ENCODE results near the gene PGAM5.

PGAM5 gene

GRCh38 chr12:132710405-132711079, at the start of gene PGAM5:
TSS of gene PGAM5 (plus strand) at chr12:132710842. CDS start at chr12:132710877, 35 bp downstream.
- DNase-seq: peak; percentile 90

DNA sequence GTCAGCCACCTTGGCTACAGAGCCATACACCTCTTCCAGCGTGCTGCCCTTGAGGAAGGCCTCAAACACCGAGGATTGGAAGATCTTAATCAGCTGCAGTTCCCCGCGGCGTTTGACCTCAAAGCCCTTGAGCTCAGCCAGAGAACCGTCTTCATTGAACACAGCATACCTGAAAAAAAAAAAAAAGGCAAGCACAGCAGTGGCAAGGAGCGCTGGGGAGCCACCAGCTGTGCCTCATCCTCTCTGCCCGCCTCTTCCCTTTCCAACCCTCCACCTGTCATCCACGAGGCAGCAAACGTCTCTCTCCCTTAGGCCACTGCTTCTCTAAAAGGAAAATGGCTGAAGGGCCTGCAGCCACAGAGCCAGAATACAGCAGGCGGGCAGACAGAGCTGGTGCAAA, 49.6 kb upstream of the PGAM5 start:
- no peak for DNase-seq

GRCh38 chr12:132661972-132662371, 48.7 kb upstream of the PGAM5 start:
- DNase-seq: no peak

GRCh38 chr12:132662901-132663755, 47.5 kb upstream of the PGAM5 start:
- no peak for DNase-seq

- DNase-seq: no peak
Observed at GRCh38 chr12:132664206-132665148, 46.2 kb upstream of the PGAM5 start.

GRCh38 chr12:132665149-132665491, 45.5 kb upstream of the PGAM5 start:
- no peak for DNase-seq

GRCh38 chr12:132665794-132666193, 44.8 kb upstream of the PGAM5 start:
- no peak for DNase-seq

GRCh38 chr12:132668191-132669088, 42.2 kb upstream of the PGAM5 start:
- no peak for DNase-seq

DNA sequence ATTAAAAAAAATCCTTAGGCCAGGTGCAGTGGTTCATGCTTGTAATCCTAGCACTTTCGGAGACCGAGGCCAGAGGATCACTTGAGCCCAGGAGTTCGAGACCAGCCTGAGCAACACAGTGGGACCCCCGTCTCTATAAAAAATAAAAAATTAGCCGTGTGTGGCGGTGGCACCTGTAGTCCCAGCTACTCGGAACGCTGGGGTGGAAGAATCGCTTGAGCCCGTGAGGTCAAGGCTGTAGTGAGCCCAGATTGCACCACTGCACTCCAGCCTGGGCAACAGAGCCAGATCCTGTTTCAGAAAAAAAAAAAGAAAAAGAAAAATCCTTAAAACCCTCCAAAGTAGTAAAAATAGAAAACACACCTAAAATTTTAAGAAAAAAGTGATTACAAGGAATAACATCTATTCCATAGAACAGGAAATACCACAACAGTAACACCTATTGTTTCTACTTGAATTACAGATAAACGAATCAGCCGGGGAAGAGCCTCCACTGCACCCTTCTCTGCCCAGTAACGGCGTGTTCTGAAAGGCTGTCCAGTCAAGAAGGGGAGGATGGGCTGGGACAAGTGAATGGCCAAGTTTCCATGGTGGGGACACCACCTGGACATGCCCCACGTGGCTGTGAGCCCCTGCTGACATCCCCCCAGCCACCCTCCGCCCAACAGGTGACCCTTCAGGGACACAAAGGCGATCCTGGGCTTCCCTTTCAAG, 41.3 kb upstream of the PGAM5 start:
- no peak for DNase-seq

DNA sequence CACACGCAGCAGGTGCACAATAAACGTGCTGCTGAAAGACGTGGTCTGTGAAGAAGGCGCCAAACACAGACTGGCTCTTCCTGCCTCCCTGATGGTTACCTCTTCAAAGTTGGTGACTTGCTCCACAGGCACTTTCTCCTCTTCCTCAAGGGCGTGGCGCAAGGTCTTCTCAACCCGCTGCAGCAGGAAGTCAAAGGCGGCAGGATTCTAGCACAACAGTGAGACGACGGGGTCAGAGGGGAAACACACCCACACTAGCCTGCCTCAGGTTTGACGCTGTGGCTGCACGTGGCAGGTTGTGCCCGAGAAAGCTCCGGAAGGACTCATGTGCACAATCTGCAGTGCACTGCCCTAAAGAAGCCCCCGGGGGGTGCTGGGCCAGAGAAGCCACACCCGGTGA, 38.5 kb upstream of the PGAM5 start:
- DNase-seq: no peak

DNA sequence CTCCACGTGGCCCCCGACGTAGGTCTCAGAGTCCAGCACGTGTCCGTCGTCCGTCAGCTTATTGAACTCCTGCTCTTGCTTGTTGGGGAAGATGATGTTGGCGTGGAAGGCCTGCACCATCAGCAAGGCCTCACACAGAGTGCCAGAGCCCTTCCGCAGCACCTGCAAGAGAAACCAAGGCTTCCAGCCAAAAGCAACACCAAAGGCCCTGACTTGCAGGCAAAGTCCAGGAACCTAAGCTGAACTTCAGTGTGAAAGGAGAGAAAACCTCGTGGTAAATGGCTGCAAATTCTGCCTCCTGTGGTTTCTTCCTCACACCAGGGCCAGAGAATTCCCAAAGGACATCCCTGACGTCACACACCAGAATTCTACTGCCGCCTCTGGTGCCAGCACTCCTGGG, 38.0 kb upstream of the PGAM5 start:
- no peak for DNase-seq

GRCh38 chr12:132673288-132674179, 37.1 kb upstream of the PGAM5 start:
- no peak for DNase-seq

GRCh38 chr12:132674561-132674960, 36.1 kb upstream of the PGAM5 start:
- DNase-seq: no peak

- no peak for DNase-seq
Observed at GRCh38 chr12:132675757-132676432, 34.7 kb upstream of the PGAM5 start.

DNA sequence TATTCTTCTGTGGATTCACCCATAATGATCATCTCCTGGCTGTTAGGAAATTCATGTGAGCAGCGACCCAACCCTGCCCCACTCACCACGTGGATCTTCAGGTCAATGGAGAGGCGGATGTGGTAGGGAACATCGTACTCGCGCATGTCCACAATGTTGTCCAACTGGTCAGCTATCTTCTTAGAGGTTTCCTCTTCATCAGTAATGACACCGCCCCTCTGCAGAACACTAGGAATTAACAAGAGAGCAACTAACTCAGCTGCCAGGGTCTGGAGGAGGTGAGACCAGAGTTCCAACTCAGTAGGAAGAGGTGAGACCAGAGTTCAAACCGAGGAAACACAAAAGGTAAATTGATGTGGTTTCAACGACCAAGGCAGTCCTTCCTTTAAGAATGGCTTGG, 33.1 kb upstream of the PGAM5 start:
- no peak for DNase-seq

GRCh38 chr12:132685400-132685799, 25.2 kb upstream of the PGAM5 start:
- no peak for DNase-seq

DNA sequence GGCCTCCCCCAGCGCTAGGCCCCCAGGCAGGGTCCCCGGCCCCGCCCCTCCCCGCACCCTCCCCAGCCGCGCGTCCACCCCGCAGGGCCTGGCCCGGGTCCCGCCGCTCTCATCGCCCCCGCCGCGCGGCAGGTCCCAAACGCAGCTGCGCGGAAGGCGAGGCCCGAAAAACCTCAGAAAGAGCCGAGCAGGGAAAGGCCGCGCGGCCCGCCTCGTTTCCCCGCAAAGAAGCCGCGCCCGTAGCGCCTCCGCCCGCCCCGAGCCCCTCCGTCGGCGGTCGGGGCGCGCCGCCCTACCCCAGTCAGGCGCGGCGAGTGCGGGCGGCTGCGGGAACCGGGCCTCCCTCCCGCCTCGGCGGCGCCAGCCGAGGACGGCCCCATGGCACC, 23.8 kb upstream of the PGAM5 start:
- no peak for DNase-seq

GRCh38 chr12:132687211-132688164, 23.2 kb upstream of the PGAM5 start, which contains the start of the genes POLE and PXMP2:
TSS of gene POLE (minus strand) at chr12:132687342. CDS start at chr12:132687315, 27 bp downstream.
TSS of gene PXMP2 (plus strand) at chr12:132687587. CDS start at chr12:132687671, 84 bp downstream.
- peak; percentile 97 for DNase-seq
